IMR-90 (cell line): ENCODE results near the gene KAT7. TPM values are rescaled to one million over a fixed set of nuclear protein-coding genes. Genes with fewer than 3 reads are reported as not detected.

Experiments
- ATAC-seq: fragments of 200-7000 bp; cut with Tn5 transposase; 2 replicates; pipeline ENCODE4 v1.9.1; 2020; ENCODE audit warnings: low read depth, mild to moderate bottlenecking, moderate library complexity
- BruUV-seq: library from RNA; stranded (reverse); fragments of 400-500 nt; replicated peaks from 2 replicates; lab custom pipeline; 2021; lab: Mats Ljungman, UMichigan
- CTCF ChIA-PET: fragments of 300-600 bp; formaldehyde crosslinking; extraction: SDS; loops from one replicate; lab custom pipeline; 2021; ENCODE audit warnings: antibody characterized with exemption; lab: Yijun Ruan, JAX
- POLR2A ChIA-PET: fragments of 300-600 bp; sonication (Branson Sonifier 250); formaldehyde crosslinking; loops from one replicate; lab custom pipeline; 2022; ENCODE audit warnings: antibody characterized with exemption; ENCODE audit not compliant: unreplicated experiment; lab: Charles Lee
- DNase-seq: peaks from one replicate; pipeline ENCODE4 v3.0.0; 2013
- H2AFZ ChIP-seq: replicated peaks from 2 replicates; pipeline ENCODE3; 2013; ENCODE audit warnings: low read length, mild to moderate bottlenecking; ENCODE audit not compliant: poor library complexity
- H2AK5ac ChIP-seq: 2 replicates; pipeline ENCODE4 v1.6.1; 2013; ENCODE audit warnings: low read depth, low read length, inconsistent platforms
- H2AK9ac ChIP-seq: replicated peaks from 2 replicates; pipeline ENCODE3; 2013; ENCODE audit warnings: mild to moderate bottlenecking, low read depth, low read length, moderate library complexity; ENCODE audit not compliant: poor library complexity
- H2BK120ac ChIP-seq: 2 replicates; pipeline ENCODE4 v1.6.1; 2013; ENCODE audit warnings: low read depth, low read length, inconsistent platforms
- H2BK15ac ChIP-seq: 3 replicates; pipeline ENCODE4 v1.6.1; 2013; ENCODE audit warnings: low read depth, low read length, inconsistent platforms
- H2BK20ac ChIP-seq: 2 replicates; pipeline ENCODE4 v1.6.1; 2013; ENCODE audit warnings: low read depth, mild to moderate bottlenecking, inconsistent platforms, low read length, moderate library complexity
- H2BK5ac ChIP-seq: 2 replicates; pipeline ENCODE4 v1.6.1; 2013; ENCODE audit warnings: mild to moderate bottlenecking, low read depth, low read length, inconsistent platforms; ENCODE audit not compliant: poor library complexity, severe bottlenecking
- H3K14ac ChIP-seq: replicated peaks from 2 replicates; pipeline ENCODE4 v1.6.1; 2013; ENCODE audit warnings: low read depth, low read length, inconsistent platforms
- H3K18ac ChIP-seq: 2 replicates; pipeline ENCODE4 v1.6.1; 2013; ENCODE audit warnings: low read depth, low read length, control low read depth
- H3K23ac ChIP-seq: 2 replicates; pipeline ENCODE4 v1.6.1; 2013; ENCODE audit warnings: low read depth, low read length, inconsistent platforms
- H3K27ac ChIP-seq: 2 replicates; pipeline ENCODE4 v1.5.1; 2013; ENCODE audit warnings: mild to moderate bottlenecking, control low read depth, low read length; ENCODE audit not compliant: insufficient read depth
- H3K27me3 ChIP-seq: 2 replicates; pipeline ENCODE4 v1.6.1; 2013; ENCODE audit warnings: low read length; ENCODE audit not compliant: control insufficient read depth, insufficient read depth
- H3K36me3 ChIP-seq: 2 replicates; pipeline ENCODE4 v1.6.1; 2013; ENCODE audit warnings: low read length, mixed read lengths; ENCODE audit not compliant: control insufficient read depth, insufficient read depth
- H3K4ac ChIP-seq: 2 replicates; pipeline ENCODE4 v1.6.1; 2013; ENCODE audit warnings: low read depth, low read length, inconsistent platforms
- H3K4me1 ChIP-seq: 2 replicates; pipeline ENCODE4 v1.6.1; 2013; ENCODE audit warnings: low read length, mixed read lengths; ENCODE audit not compliant: control insufficient read depth, insufficient read depth
- H3K4me2 ChIP-seq: 2 replicates; pipeline ENCODE4 v1.6.1; 2013; ENCODE audit warnings: low read depth, mild to moderate bottlenecking, control low read depth, low read length, moderate library complexity
- H3K4me3 ChIP-seq: 2 replicates; pipeline ENCODE4 v1.5.1; 2013; ENCODE audit warnings: low read depth, mild to moderate bottlenecking, control low read depth, low read length, moderate library complexity; ENCODE audit not compliant: insufficient read depth
- H3K56ac ChIP-seq: 2 replicates; pipeline ENCODE4 v1.6.1; 2013; ENCODE audit warnings: low read length, inconsistent platforms; ENCODE audit not compliant: insufficient read depth; ENCODE audit errors: extremely low read depth
- H3K79me1 ChIP-seq, 2 experiments: 2 replicates each; pipeline ENCODE4 v1.6.1; 2013; ENCODE audit warnings: low read length in 2 of 2, inconsistent platforms in 1 of 2, low read depth in 1 of 2
- H3K9ac ChIP-seq: 2 replicates; pipeline ENCODE4 v1.6.1; 2013; ENCODE audit warnings: low read depth, low read length, control low read depth
- H3K9me1 ChIP-seq: 2 replicates; pipeline ENCODE4 v1.6.1; 2013; ENCODE audit warnings: low read length, inconsistent platforms; ENCODE audit not compliant: insufficient read depth
- H3K9me3 ChIP-seq: 2 replicates; pipeline ENCODE4 v1.6.1; 2013; ENCODE audit warnings: low read length; ENCODE audit not compliant: control insufficient read depth, insufficient read depth
- H4K20me1 ChIP-seq: 2 replicates; pipeline ENCODE4 v1.6.1; 2013; ENCODE audit warnings: low read length, inconsistent platforms; ENCODE audit not compliant: insufficient read depth
- H4K5ac ChIP-seq: 2 replicates; pipeline ENCODE4 v1.6.1; 2013; ENCODE audit warnings: mild to moderate bottlenecking, low read depth, low read length, control low read depth
- H4K8ac ChIP-seq, 2 experiments: 2 replicates each; pipeline ENCODE4 v1.6.1; 2013; ENCODE audit warnings: low read depth in 2 of 2, low read length in 2 of 2, control low read depth in 1 of 2, inconsistent platforms in 1 of 2
- H4K91ac ChIP-seq: 2 replicates; pipeline ENCODE4 v1.6.1; 2013; ENCODE audit warnings: low read depth, low read length, inconsistent platforms; ENCODE audit not compliant: insufficient read depth
- BHLHE40 ChIP-seq: fragments of 150-350 bp; IDR thresholded peaks from 2 replicates; pipeline ENCODE4 v1.6.1; 2016; ENCODE audit warnings: mild to moderate bottlenecking, low read depth, low read length
- CEBPB ChIP-seq: IDR thresholded peaks from 2 replicates; pipeline ENCODE4 v1.6.1; 2012; ENCODE audit warnings: low read depth, low read length, improper control_type of control experiment
- CHD1 ChIP-seq: IDR thresholded peaks from 2 replicates; pipeline ENCODE4 v1.6.1; 2012; ENCODE audit warnings: low read depth, low read length, improper control_type of control experiment
- FOS ChIP-seq: fragments of 150-350 bp; IDR thresholded peaks from 2 replicates; pipeline ENCODE4 v1.6.1; 2016; ENCODE audit warnings: low read depth, low read length
- MXI1 ChIP-seq: IDR thresholded peaks from 2 replicates; pipeline ENCODE4 v1.6.1; 2012; ENCODE audit warnings: low read depth, mild to moderate bottlenecking, low read length, moderate library complexity, borderline replicate concordance
- NFE2L2 ChIP-seq: fragments of 150-350 bp; IDR thresholded peaks from 2 replicates; pipeline ENCODE4 v1.6.1; 2016; ENCODE audit warnings: low read depth, mild to moderate bottlenecking, low read length
- RAD21 ChIP-seq: IDR thresholded peaks from 2 replicates; pipeline ENCODE4 v1.6.1; 2012; ENCODE audit warnings: low read length, improper control_type of control experiment
- RCOR1 ChIP-seq: IDR thresholded peaks from 2 replicates; pipeline ENCODE4 v1.6.1; 2012; ENCODE audit warnings: mild to moderate bottlenecking, low read length, improper control_type of control experiment; ENCODE audit not compliant: insufficient replicate concordance
- RFX5 ChIP-seq: IDR thresholded peaks from 2 replicates; pipeline ENCODE4 v1.8.0; 2012; ENCODE audit warnings: low read depth, mild to moderate bottlenecking, low read length, moderate library complexity
- SMC3 ChIP-seq: fragments of 150-350 bp; IDR thresholded peaks from 2 replicates; pipeline ENCODE4 v1.6.1; 2016; ENCODE audit warnings: low read depth, mild to moderate bottlenecking, antibody characterized with exemption, low read length, moderate library complexity
- WGBS, 2 experiments: methylation state at CpG; one replicate each; pipeline versions ENCODE4 v1.1.5 to v1.1.7; 2013; ENCODE audit warnings: missing lambda C conversion rate in 2 of 2; ENCODE audit not compliant: insufficient read length in 1 of 2; ENCODE audit errors: extremely low coverage in 2 of 2; 5-methylcytosine and 5-hydroxymethylcytosine counted together
- dilution Hi-C: fragments of 300-500 bp; cut with HindIII; formaldehyde crosslinking; loops from one replicate; pipeline ENCODE4 v1.14.3; 2018; ENCODE audit warnings: low sequenced_read_pairs; ENCODE audit not compliant: unreplicated experiment
- in situ Hi-C: fragments of 300-500 bp; cut with MboI; formaldehyde crosslinking; loops from 3 replicates; pipeline ENCODE4 v1.14.3; 2019; ENCODE audit warnings: low sequenced_read_pairs, inconsistent platforms, mixed read lengths
- intact Hi-C: fragments of 100-400 bp; cut with micrococcal nuclease; formaldehyde crosslinking; loops from 2 replicates; pipeline ENCODE4 v1.10.0; 2022
- polyA plus RNA-seq, 3 experiments: library from polyadenylated mRNA; depleted of rRNA; stranded (reverse); fragments of >200 nt; gene quantifications; 2 replicates each; pipeline ENCODE4 v1.2.3, GENCODE V29; 2012; ENCODE audit warnings: low replicate concordance in 1 of 3
- total RNA-seq: library from RNA; depleted of rRNA; stranded (reverse); fragments of >200 nt; gene quantifications from 2 replicates; pipeline ENCODE4 v1.2.3, GENCODE V29; 2012
- TF ChIP-seq, protein P1 (sequence below): fragments of 150-350 bp; IDR thresholded peaks from 2 replicates; pipeline ENCODE4 v1.6.1; 2017; ENCODE audit warnings: mild to moderate bottlenecking, antibody characterized with exemption, low read length, low read depth
- TF ChIP-seq, protein P2 (sequence below): fragments of 150-350 bp; IDR thresholded peaks from 2 replicates; pipeline ENCODE4 v1.6.1; 2016; ENCODE audit warnings: low read depth, mild to moderate bottlenecking, low read length, moderate library complexity, borderline replicate concordance

KAT7 gene
- total and polyA plus RNA-seq, 2 of the 4 experiments (the other 2 are of a cell fraction), result 16.9 to 21.9 TPM

DNA sequence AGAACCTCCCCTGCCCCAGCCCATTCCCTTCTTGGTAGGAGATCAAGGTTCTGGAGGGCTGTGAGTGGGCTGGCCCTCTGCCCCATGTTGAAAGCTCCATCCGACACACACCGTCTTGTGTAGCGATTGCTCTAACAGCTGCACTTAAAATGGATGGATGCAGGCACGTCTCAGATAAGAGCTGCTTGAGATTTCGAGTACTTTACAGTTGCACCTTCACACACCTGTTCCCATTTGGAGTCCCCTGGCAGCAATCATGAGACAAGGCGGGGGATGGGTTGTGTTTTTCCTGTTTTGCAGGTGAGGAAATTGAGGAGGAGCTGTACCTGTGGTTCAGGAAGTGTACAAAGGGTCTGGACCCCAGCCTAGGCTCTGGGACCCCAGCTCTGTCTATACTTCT is 85.0 kb downstream of the KAT7 start:
- intact Hi-C loops, result no loop called here
- Histone ChIP-seq H3K27ac (no peak overlapping the region), H3K4ac (no peak overlapping the region), H2BK120ac (no peak overlapping the region), H2BK5ac (no peak overlapping the region), H4K5ac (no peak overlapping the region), H3K4me3 (no peak overlapping the region), H3K4me1 (no peaks in the 10 kb centered on the region), H4K20me1 (no peaks in the 10 kb centered on the region), H3K14ac (no peak overlapping the region), H2AFZ (no peak overlapping the region), H3K9me1 (no peaks in the 10 kb centered on the region), H3K4me2 (no peak overlapping the region), H4K91ac (no peak overlapping the region), H3K9ac (no peak overlapping the region), H2AK5ac (no peak overlapping the region), H2AK9ac (no peak overlapping the region), H3K18ac (no peak overlapping the region), H2BK15ac (no peak overlapping the region), H3K27me3 (peaks cover 76% of the 10 kb centered on the region), H3K79me1 (no peaks in the 10 kb centered on the region), H3K56ac (no peak overlapping the region), H4K8ac (no peak overlapping the region), H3K23ac (no peak overlapping the region), H3K36me3 (no peaks in the 10 kb centered on the region), H2BK20ac (no peak overlapping the region), H3K9me3 (no peaks in the 10 kb centered on the region)
- in situ Hi-C loops, result no loop called here
- TF ChIP-seq RAD21 (no peak), SMC3 (no peak), MXI1 (no peak), CHD1 (no peak), RFX5 (no peak), NFE2L2 (no peak), FOS (no peak), RCOR1 (no peak), CEBPB (no peak), BHLHE40 (no peak)
- TF ChIP-seq, protein P1, sequence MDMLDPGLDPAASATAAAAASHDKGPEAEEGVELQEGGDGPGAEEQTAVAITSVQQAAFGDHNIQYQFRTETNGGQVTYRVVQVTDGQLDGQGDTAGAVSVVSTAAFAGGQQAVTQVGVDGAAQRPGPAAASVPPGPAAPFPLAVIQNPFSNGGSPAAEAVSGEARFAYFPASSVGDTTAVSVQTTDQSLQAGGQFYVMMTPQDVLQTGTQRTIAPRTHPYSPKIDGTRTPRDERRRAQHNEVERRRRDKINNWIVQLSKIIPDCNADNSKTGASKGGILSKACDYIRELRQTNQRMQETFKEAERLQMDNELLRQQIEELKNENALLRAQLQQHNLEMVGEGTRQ, result no peak
- TF ChIP-seq, protein P2, sequence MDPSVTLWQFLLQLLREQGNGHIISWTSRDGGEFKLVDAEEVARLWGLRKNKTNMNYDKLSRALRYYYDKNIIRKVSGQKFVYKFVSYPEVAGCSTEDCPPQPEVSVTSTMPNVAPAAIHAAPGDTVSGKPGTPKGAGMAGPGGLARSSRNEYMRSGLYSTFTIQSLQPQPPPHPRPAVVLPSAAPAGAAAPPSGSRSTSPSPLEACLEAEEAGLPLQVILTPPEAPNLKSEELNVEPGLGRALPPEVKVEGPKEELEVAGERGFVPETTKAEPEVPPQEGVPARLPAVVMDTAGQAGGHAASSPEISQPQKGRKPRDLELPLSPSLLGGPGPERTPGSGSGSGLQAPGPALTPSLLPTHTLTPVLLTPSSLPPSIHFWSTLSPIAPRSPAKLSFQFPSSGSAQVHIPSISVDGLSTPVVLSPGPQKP, result no peak
- ChIA-PET POLR2A (no interaction called here), CTCF (no interaction called here)
- BruUV-seq, result no TSS peak
- DNase-seq (no peak), ATAC-seq (no peak)
- dilution Hi-C loops, result no loop called here
- WGBS, 2 experiments, result 60% methylated on average over 3 of the region's 6 CpGs; no CpG with 5 or more reads in 1 of the 2 experiments
